IMR-90 (cell line): ENCODE results near the gene SOX6. TPM values are rescaled to one million over a fixed set of nuclear protein-coding genes. Genes with fewer than 3 reads are reported as not detected.

Experiments used
- ATAC-seq: fragments of 200-7000 bp; cut with Tn5 transposase; 2 replicates; pipeline ENCODE4 v1.9.1; 2020; ENCODE audit warnings: low read depth, mild to moderate bottlenecking, moderate library complexity
- BruUV-seq: library from RNA; stranded (reverse); fragments of 400-500 nt; replicated peaks from 2 replicates; lab custom pipeline; 2021; lab: Mats Ljungman, UMichigan
- CTCF ChIA-PET: fragments of 300-600 bp; formaldehyde crosslinking; extraction: SDS; loops from one replicate; lab custom pipeline; 2021; ENCODE audit warnings: antibody characterized with exemption; lab: Yijun Ruan, JAX
- POLR2A ChIA-PET: fragments of 300-600 bp; sonication (Branson Sonifier 250); formaldehyde crosslinking; loops from one replicate; lab custom pipeline; 2022; ENCODE audit warnings: antibody characterized with exemption; ENCODE audit not compliant: unreplicated experiment; lab: Charles Lee
- DNase-seq: peaks from one replicate; pipeline ENCODE4 v3.0.0; 2013
- H2AFZ ChIP-seq: replicated peaks from 2 replicates; pipeline ENCODE3; 2013; ENCODE audit warnings: low read length, mild to moderate bottlenecking; ENCODE audit not compliant: poor library complexity
- H2AK5ac ChIP-seq: 2 replicates; pipeline ENCODE4 v1.6.1; 2013; ENCODE audit warnings: low read depth, low read length, inconsistent platforms
- H2AK9ac ChIP-seq: replicated peaks from 2 replicates; pipeline ENCODE3; 2013; ENCODE audit warnings: mild to moderate bottlenecking, low read depth, low read length, moderate library complexity; ENCODE audit not compliant: poor library complexity
- H2BK120ac ChIP-seq: 2 replicates; pipeline ENCODE4 v1.6.1; 2013; ENCODE audit warnings: low read depth, low read length, inconsistent platforms
- H2BK15ac ChIP-seq: 3 replicates; pipeline ENCODE4 v1.6.1; 2013; ENCODE audit warnings: low read depth, low read length, inconsistent platforms
- H2BK20ac ChIP-seq: 2 replicates; pipeline ENCODE4 v1.6.1; 2013; ENCODE audit warnings: low read depth, mild to moderate bottlenecking, inconsistent platforms, low read length, moderate library complexity
- H2BK5ac ChIP-seq: 2 replicates; pipeline ENCODE4 v1.6.1; 2013; ENCODE audit warnings: mild to moderate bottlenecking, low read depth, low read length, inconsistent platforms; ENCODE audit not compliant: poor library complexity, severe bottlenecking
- H3K14ac ChIP-seq: replicated peaks from 2 replicates; pipeline ENCODE4 v1.6.1; 2013; ENCODE audit warnings: low read depth, low read length, inconsistent platforms
- H3K18ac ChIP-seq: 2 replicates; pipeline ENCODE4 v1.6.1; 2013; ENCODE audit warnings: low read depth, low read length, control low read depth
- H3K23ac ChIP-seq: 2 replicates; pipeline ENCODE4 v1.6.1; 2013; ENCODE audit warnings: low read depth, low read length, inconsistent platforms
- H3K27ac ChIP-seq: 2 replicates; pipeline ENCODE4 v1.5.1; 2013; ENCODE audit warnings: mild to moderate bottlenecking, control low read depth, low read length; ENCODE audit not compliant: insufficient read depth
- H3K27me3 ChIP-seq: 2 replicates; pipeline ENCODE4 v1.6.1; 2013; ENCODE audit warnings: low read length; ENCODE audit not compliant: control insufficient read depth, insufficient read depth
- H3K36me3 ChIP-seq: 2 replicates; pipeline ENCODE4 v1.6.1; 2013; ENCODE audit warnings: low read length, mixed read lengths; ENCODE audit not compliant: control insufficient read depth, insufficient read depth
- H3K4ac ChIP-seq: 2 replicates; pipeline ENCODE4 v1.6.1; 2013; ENCODE audit warnings: low read depth, low read length, inconsistent platforms
- H3K4me1 ChIP-seq: 2 replicates; pipeline ENCODE4 v1.6.1; 2013; ENCODE audit warnings: low read length, mixed read lengths; ENCODE audit not compliant: control insufficient read depth, insufficient read depth
- H3K4me2 ChIP-seq: 2 replicates; pipeline ENCODE4 v1.6.1; 2013; ENCODE audit warnings: low read depth, mild to moderate bottlenecking, control low read depth, low read length, moderate library complexity
- H3K4me3 ChIP-seq: 2 replicates; pipeline ENCODE4 v1.5.1; 2013; ENCODE audit warnings: low read depth, mild to moderate bottlenecking, control low read depth, low read length, moderate library complexity; ENCODE audit not compliant: insufficient read depth
- H3K56ac ChIP-seq: 2 replicates; pipeline ENCODE4 v1.6.1; 2013; ENCODE audit warnings: low read length, inconsistent platforms; ENCODE audit not compliant: insufficient read depth; ENCODE audit errors: extremely low read depth
- H3K79me1 ChIP-seq, 2 experiments: 2 replicates each; pipeline ENCODE4 v1.6.1; 2013; ENCODE audit warnings: low read length in 2 of 2, inconsistent platforms in 1 of 2, low read depth in 1 of 2
- H3K9ac ChIP-seq: 2 replicates; pipeline ENCODE4 v1.6.1; 2013; ENCODE audit warnings: low read depth, low read length, control low read depth
- H3K9me1 ChIP-seq: 2 replicates; pipeline ENCODE4 v1.6.1; 2013; ENCODE audit warnings: low read length, inconsistent platforms; ENCODE audit not compliant: insufficient read depth
- H3K9me3 ChIP-seq: 2 replicates; pipeline ENCODE4 v1.6.1; 2013; ENCODE audit warnings: low read length; ENCODE audit not compliant: control insufficient read depth, insufficient read depth
- H4K20me1 ChIP-seq: 2 replicates; pipeline ENCODE4 v1.6.1; 2013; ENCODE audit warnings: low read length, inconsistent platforms; ENCODE audit not compliant: insufficient read depth
- H4K5ac ChIP-seq: 2 replicates; pipeline ENCODE4 v1.6.1; 2013; ENCODE audit warnings: mild to moderate bottlenecking, low read depth, low read length, control low read depth
- H4K8ac ChIP-seq, 2 experiments: 2 replicates each; pipeline ENCODE4 v1.6.1; 2013; ENCODE audit warnings: low read depth in 2 of 2, low read length in 2 of 2, control low read depth in 1 of 2, inconsistent platforms in 1 of 2
- H4K91ac ChIP-seq: 2 replicates; pipeline ENCODE4 v1.6.1; 2013; ENCODE audit warnings: low read depth, low read length, inconsistent platforms; ENCODE audit not compliant: insufficient read depth
- BHLHE40 ChIP-seq: fragments of 150-350 bp; IDR thresholded peaks from 2 replicates; pipeline ENCODE4 v1.6.1; 2016; ENCODE audit warnings: mild to moderate bottlenecking, low read depth, low read length
- CHD1 ChIP-seq: IDR thresholded peaks from 2 replicates; pipeline ENCODE4 v1.6.1; 2012; ENCODE audit warnings: low read depth, low read length, improper control_type of control experiment
- FOS ChIP-seq: fragments of 150-350 bp; IDR thresholded peaks from 2 replicates; pipeline ENCODE4 v1.6.1; 2016; ENCODE audit warnings: low read depth, low read length
- MAFK ChIP-seq: IDR thresholded peaks from 2 replicates; pipeline ENCODE4 v1.6.1; 2012; ENCODE audit warnings: low read depth, low read length, improper control_type of control experiment
- MXI1 ChIP-seq: IDR thresholded peaks from 2 replicates; pipeline ENCODE4 v1.6.1; 2012; ENCODE audit warnings: low read depth, mild to moderate bottlenecking, low read length, moderate library complexity, borderline replicate concordance
- SMC3 ChIP-seq: fragments of 150-350 bp; IDR thresholded peaks from 2 replicates; pipeline ENCODE4 v1.6.1; 2016; ENCODE audit warnings: low read depth, mild to moderate bottlenecking, antibody characterized with exemption, low read length, moderate library complexity
- WGBS, 2 experiments: methylation state at CpG; one replicate each; pipeline versions ENCODE4 v1.1.5 to v1.1.7; 2013; ENCODE audit warnings: missing lambda C conversion rate in 2 of 2; ENCODE audit not compliant: insufficient read length in 1 of 2; ENCODE audit errors: extremely low coverage in 2 of 2; 5-methylcytosine and 5-hydroxymethylcytosine counted together
- dilution Hi-C: fragments of 300-500 bp; cut with HindIII; formaldehyde crosslinking; loops from one replicate; pipeline ENCODE4 v1.14.3; 2018; ENCODE audit warnings: low sequenced_read_pairs; ENCODE audit not compliant: unreplicated experiment
- in situ Hi-C: fragments of 300-500 bp; cut with MboI; formaldehyde crosslinking; loops from 3 replicates; pipeline ENCODE4 v1.14.3; 2019; ENCODE audit warnings: low sequenced_read_pairs, inconsistent platforms, mixed read lengths
- intact Hi-C: fragments of 100-400 bp; cut with micrococcal nuclease; formaldehyde crosslinking; loops from 2 replicates; pipeline ENCODE4 v1.10.0; 2022
- polyA plus RNA-seq, 3 experiments: library from polyadenylated mRNA; depleted of rRNA; stranded (reverse); fragments of >200 nt; gene quantifications; 2 replicates each; pipeline ENCODE4 v1.2.3, GENCODE V29; 2012; ENCODE audit warnings: low replicate concordance in 1 of 3
- total RNA-seq: library from RNA; depleted of rRNA; stranded (reverse); fragments of >200 nt; gene quantifications from 2 replicates; pipeline ENCODE4 v1.2.3, GENCODE V29; 2012
- TF ChIP-seq, protein P1 (sequence below): fragments of 150-350 bp; IDR thresholded peaks from 2 replicates; pipeline ENCODE4 v1.6.1; 2016; ENCODE audit warnings: low read depth, mild to moderate bottlenecking, low read length, moderate library complexity, borderline replicate concordance
- TF ChIP-seq, protein P2 (sequence below): conservative IDR thresholded peaks from 2 replicates; pipeline ENCODE4 v1.5.1; 2012; ENCODE audit warnings: mild to moderate bottlenecking, low read depth, low read length, improper control_type of control experiment
- TF ChIP-seq, protein P3 (sequence below): fragments of 150-350 bp; IDR thresholded peaks from 2 replicates; pipeline ENCODE4 v1.6.1; 2017; ENCODE audit warnings: mild to moderate bottlenecking, antibody characterized with exemption, low read length, low read depth

Gene SOX6
- total and polyA plus RNA-seq, 2 of the 4 experiments (the other 2 are of a cell fraction) = 1.7 to 7.7 TPM

DNA sequence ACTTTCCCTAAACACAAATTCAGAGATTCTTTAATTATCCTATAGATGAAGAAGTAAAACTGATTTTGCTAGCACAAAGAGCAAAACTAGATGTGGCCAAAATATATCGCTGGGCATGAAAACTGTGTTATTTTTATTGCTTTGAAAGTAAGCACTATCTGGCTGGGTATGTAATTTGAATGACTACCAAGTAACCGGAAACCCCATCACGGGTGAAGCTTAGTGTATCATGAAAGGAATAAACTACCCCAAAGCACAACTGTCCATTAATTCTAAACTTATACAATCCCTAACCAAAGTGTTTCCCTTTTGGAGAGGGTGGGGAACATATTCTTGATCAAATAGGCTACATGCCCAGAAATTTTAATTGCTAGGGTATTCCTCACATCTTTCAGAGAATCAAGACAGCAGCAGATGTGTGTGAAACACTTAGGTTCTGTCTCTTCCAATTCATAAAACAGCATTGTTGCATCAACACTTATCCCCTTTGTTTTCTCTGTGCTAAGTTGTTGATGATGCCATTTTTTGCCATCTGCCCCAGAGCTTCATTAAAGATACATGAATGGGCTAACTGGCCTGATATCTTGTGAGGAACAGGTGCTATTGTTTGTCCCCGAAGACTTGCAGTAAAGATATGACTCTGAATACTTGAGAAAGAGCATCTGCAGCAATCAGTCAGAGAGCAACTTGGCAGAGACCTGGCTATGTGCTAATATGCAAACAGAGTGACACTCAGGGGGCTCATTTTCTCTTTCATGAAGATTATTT, 238.2 kb downstream of the SOX6 start:
- Histone ChIP-seq H4K91ac (no peak overlapping the region), H3K18ac (no peak overlapping the region), H3K4ac (no peak overlapping the region), H3K36me3 (no peaks in the 10 kb centered on the region), H3K27ac (no peak overlapping the region), H3K9ac (no peak overlapping the region), H4K20me1 (no peaks in the 10 kb centered on the region), H3K9me3 (no peaks in the 10 kb centered on the region), H3K14ac (no peak overlapping the region), H2BK120ac (no peak overlapping the region), H3K4me1 (no peaks in the 10 kb centered on the region), H3K79me1 (no peaks in the 10 kb centered on the region), H2BK5ac (no peak overlapping the region), H3K9me1 (no peaks in the 10 kb centered on the region), H3K4me2 (no peak overlapping the region), H4K5ac (no peak overlapping the region), H2AK5ac (no peak overlapping the region), H4K8ac (no peak overlapping the region), H2AK9ac (no peak overlapping the region), H3K4me3 (no peak overlapping the region), H3K56ac (no peak overlapping the region), H2BK15ac (no peak overlapping the region), H3K27me3 (no peaks in the 10 kb centered on the region), H2AFZ (no peak overlapping the region), H2BK20ac (no peak overlapping the region), H3K23ac (no peak overlapping the region)
- dilution Hi-C loops = no loop called here
- TF ChIP-seq MXI1 (no peak), SMC3 (no peak), MAFK (no peak), CHD1 (no peak), FOS (no peak), BHLHE40 (no peak)
- TF ChIP-seq, protein P1, sequence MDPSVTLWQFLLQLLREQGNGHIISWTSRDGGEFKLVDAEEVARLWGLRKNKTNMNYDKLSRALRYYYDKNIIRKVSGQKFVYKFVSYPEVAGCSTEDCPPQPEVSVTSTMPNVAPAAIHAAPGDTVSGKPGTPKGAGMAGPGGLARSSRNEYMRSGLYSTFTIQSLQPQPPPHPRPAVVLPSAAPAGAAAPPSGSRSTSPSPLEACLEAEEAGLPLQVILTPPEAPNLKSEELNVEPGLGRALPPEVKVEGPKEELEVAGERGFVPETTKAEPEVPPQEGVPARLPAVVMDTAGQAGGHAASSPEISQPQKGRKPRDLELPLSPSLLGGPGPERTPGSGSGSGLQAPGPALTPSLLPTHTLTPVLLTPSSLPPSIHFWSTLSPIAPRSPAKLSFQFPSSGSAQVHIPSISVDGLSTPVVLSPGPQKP = no peak
- TF ChIP-seq, protein P2, sequence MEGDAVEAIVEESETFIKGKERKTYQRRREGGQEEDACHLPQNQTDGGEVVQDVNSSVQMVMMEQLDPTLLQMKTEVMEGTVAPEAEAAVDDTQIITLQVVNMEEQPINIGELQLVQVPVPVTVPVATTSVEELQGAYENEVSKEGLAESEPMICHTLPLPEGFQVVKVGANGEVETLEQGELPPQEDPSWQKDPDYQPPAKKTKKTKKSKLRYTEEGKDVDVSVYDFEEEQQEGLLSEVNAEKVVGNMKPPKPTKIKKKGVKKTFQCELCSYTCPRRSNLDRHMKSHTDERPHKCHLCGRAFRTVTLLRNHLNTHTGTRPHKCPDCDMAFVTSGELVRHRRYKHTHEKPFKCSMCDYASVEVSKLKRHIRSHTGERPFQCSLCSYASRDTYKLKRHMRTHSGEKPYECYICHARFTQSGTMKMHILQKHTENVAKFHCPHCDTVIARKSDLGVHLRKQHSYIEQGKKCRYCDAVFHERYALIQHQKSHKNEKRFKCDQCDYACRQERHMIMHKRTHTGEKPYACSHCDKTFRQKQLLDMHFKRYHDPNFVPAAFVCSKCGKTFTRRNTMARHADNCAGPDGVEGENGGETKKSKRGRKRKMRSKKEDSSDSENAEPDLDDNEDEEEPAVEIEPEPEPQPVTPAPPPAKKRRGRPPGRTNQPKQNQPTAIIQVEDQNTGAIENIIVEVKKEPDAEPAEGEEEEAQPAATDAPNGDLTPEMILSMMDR = no peak
- TF ChIP-seq, protein P3, sequence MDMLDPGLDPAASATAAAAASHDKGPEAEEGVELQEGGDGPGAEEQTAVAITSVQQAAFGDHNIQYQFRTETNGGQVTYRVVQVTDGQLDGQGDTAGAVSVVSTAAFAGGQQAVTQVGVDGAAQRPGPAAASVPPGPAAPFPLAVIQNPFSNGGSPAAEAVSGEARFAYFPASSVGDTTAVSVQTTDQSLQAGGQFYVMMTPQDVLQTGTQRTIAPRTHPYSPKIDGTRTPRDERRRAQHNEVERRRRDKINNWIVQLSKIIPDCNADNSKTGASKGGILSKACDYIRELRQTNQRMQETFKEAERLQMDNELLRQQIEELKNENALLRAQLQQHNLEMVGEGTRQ = no peak
- ChIA-PET CTCF (interaction anchor here (0.5 kb wide), 1 partner anchor 486 kb away, joined by 3 read pairs; no protein-coding TSS in a partner anchor), POLR2A (interaction anchor here (0.5 kb wide), 1 partner anchor 18 kb away, joined by 12 read pairs; no protein-coding TSS in a partner anchor)
- intact Hi-C loops = no loop called here
- ATAC-seq (no peak), DNase-seq (no peak)
- WGBS, 2 experiments = 17% methylated on average over 1 of the region's 4 CpGs; no CpG with 5 or more reads in 1 of the 2 experiments
- in situ Hi-C loops = no loop called here
- BruUV-seq = no TSS peak
